Body of pancreas (tissue), 4 donors: ENCODE measurements around the gene ENDOU.

Experiments
- POLR2A ChIP-seq, 3 donors: fragments of 450-650 bp; IDR thresholded peaks; one replicate each; pipeline ENCODE4 v1.6.1; 2016; ENCODE audit warnings: antibody characterized with exemption in 3 of 3, mild to moderate bottlenecking in 2 of 3
- TF ChIP-seq, protein P1 (sequence below), 7 experiments: fragments of 450-650 bp in 4 of 7; fragments of 200-600 bp in 3 of 7; sonication (generic) in 3 of 7; IDR thresholded peaks; one replicate each; pipeline ENCODE4 v1.5.1; 2016 to 2019; ENCODE audit warnings: antibody characterized with exemption in 7 of 7

- TF ChIP-seq, protein P1, sequence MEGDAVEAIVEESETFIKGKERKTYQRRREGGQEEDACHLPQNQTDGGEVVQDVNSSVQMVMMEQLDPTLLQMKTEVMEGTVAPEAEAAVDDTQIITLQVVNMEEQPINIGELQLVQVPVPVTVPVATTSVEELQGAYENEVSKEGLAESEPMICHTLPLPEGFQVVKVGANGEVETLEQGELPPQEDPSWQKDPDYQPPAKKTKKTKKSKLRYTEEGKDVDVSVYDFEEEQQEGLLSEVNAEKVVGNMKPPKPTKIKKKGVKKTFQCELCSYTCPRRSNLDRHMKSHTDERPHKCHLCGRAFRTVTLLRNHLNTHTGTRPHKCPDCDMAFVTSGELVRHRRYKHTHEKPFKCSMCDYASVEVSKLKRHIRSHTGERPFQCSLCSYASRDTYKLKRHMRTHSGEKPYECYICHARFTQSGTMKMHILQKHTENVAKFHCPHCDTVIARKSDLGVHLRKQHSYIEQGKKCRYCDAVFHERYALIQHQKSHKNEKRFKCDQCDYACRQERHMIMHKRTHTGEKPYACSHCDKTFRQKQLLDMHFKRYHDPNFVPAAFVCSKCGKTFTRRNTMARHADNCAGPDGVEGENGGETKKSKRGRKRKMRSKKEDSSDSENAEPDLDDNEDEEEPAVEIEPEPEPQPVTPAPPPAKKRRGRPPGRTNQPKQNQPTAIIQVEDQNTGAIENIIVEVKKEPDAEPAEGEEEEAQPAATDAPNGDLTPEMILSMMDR (IDR thresholded peaks at IDR 0.05), result no peak
- TF ChIP-seq POLR2A (IDR thresholded peaks at IDR 0.05), result no peak
Observed at GRCh38 chr12:47757840-47758583, 32.7 kb upstream of the ENDOU start.
